K562 treated with DMSO at 1 percent for 12 hours (cell line): ENCODE measurements around the gene KDM4D. TPM values are rescaled to one million over a fixed set of nuclear protein-coding genes. Genes with fewer than 3 reads are reported as not detected.

ENCODE experiments used
- total RNA-seq: library from RNA; unstranded; fragments of 300-600 nt; gene quantifications from 2 replicates; pipeline ENCODE4 v1.2.3, GENCODE V29; 2022; ENCODE audit not compliant: insufficient read depth

KDM4D gene
- 1.5 and 1.9 TPM in 2 replicates for total RNA-seq

DNA sequence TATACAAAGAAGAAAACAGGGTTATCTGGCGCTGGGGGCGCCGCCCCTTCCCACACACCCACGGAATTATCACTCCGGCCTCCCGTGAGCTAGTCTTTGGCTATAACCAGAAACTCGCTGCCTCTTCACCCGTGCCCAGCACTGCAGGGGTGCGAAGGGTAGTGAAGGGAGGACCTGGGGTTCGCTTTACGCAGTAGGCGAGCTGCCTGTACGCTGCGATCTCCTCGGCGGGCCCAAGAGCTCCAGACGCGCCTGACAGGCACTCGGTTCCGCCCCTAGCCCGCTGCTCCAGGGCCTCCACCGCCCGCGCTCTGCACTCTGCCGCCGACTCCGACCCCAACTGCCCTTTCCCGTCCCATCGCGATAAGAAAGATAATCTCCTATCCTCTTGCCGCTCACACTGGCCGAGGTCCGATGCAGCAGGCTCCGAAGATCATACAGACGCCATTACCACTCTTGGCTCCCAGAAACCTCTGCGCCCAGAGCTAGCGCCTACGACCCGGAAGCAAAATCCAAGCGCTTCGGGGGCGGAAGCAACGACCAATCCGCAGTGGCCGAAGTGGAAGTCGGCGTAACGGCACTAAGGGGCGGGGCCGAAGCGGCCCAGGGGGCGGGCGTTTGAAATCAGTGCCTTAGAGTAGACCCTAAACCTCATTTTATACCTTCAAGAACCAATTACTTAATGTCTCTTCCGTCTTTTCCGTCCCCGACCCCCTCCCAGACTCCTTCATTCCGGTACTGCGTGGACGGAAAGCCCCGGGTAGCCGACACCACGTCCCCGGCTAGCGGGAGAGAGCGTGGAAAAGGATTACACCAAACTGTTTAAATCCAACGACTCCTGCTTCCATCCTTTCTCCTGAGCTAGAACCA is at the start of gene KDM4D, which contains the start of gene CWC15:
Gene KDM4D (plus strand): TSS at position 611 of the 870 bp plus-strand sequence. CDS start 23,664 bp downstream, outside the sequence.
Gene CWC15 (minus strand): TSS at position 458 of the 870 bp plus-strand sequence. CDS start 1,371 bp downstream, outside the sequence.

DNA sequence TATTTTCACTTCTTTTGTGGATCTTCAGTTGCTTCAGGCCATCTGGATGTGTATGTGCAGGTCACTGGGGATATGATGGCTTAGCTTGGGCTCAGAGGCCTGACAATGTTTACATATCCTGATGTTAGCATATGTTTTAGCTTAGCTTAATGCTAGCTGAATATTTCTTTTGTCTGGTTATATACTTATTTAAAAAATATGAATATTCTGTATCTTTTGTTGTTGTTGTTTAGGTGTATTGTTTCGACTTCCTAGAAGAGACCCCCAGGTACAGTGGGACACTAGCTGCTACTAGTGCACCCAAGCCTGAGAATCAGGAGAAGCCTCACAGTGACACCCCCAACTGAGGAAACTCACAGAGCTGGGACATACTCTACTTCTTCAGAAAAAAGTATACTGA is 51.4 kb downstream of the KDM4D start, which contains the start of gene KDM4E:
Gene KDM4E (plus strand): TSS at position 301 of the 400 bp plus-strand sequence. CDS start 300 bp downstream, outside the sequence.

Other genes starting within 250 kb of the KDM4D start
- gene AMOTL1, start 205.4 kb upstream of the KDM4D start, total RNA-seq = 5.0 and 23.4 TPM in 2 replicates
- 38.5 and 42.8 TPM in 2 replicates for gene CWC15, start 153 bp upstream of the KDM4D start, total RNA-seq
- not detected in 2 replicates for gene KDM4E, start 51.5 kb downstream of the KDM4D start, total RNA-seq
- gene KDM4F, start 75.7 kb downstream of the KDM4D start, total RNA-seq = not detected in 2 replicates
- 23.6 and 26.2 TPM in 2 replicates for gene SRSF8, start 93.2 kb downstream of the KDM4D start, total RNA-seq
- gene ENDOD1, start 116.1 kb downstream of the KDM4D start, total RNA-seq = 3.9 and 9.2 TPM in 2 replicates